MM.1S (cell line): ENCODE measurements around the gene GUCA2A.

Experiments
- DNase-seq: peaks from one replicate; pipeline ENCODE4 v3.0.0-alpha.2; 2015
- H2AFZ ChIP-seq: fragments of 300-600 bp; sonication (generic); 2 replicates; pipeline ENCODE4 v1.6.0; 2016; ENCODE audit warnings: antibody characterized with exemption, low read length
- H3F3A ChIP-seq: fragments of 300-600 bp; sonication (generic); 2 replicates; pipeline ENCODE4 v1.6.1; 2016; ENCODE audit warnings: mild to moderate bottlenecking, antibody characterized with exemption, low read length, moderate library complexity, mixed read lengths; ENCODE audit not compliant: insufficient read depth
- H3K27ac ChIP-seq: fragments of 300-600 bp; sonication (generic); 2 replicates; pipeline ENCODE4 v1.5.1; 2016; ENCODE audit warnings: mild to moderate bottlenecking, low read length
- H3K27me3 ChIP-seq: fragments of 300-600 bp; sonication (generic); replicated peaks from 2 replicates; pipeline ENCODE4 v1.6.0; 2016; ENCODE audit warnings: low read length; ENCODE audit not compliant: insufficient read depth
- H3K36me3 ChIP-seq: fragments of 300-600 bp; sonication (generic); replicated peaks from 2 replicates; pipeline ENCODE4 v1.6.1; 2016; ENCODE audit warnings: mild to moderate bottlenecking, low read length, mixed read lengths; ENCODE audit not compliant: insufficient read depth
- H3K4me1 ChIP-seq: fragments of 300-600 bp; sonication (generic); 2 replicates; pipeline ENCODE4 v1.6.1; 2016; ENCODE audit warnings: low read length, mixed read lengths
- H3K4me2 ChIP-seq: fragments of 300-600 bp; sonication (generic); 2 replicates; pipeline ENCODE4 v1.6.0; 2016; ENCODE audit warnings: low read depth, low read length
- H3K4me3 ChIP-seq: fragments of 300-600 bp; sonication (generic); 2 replicates; pipeline ENCODE4 v1.5.1; 2016; ENCODE audit warnings: low read length, mixed read lengths
- H3K79me2 ChIP-seq: fragments of 300-600 bp; sonication (generic); 2 replicates; pipeline ENCODE4 v1.6.1; 2016; ENCODE audit warnings: mixed run types, low read length, mixed read lengths
- H3K9ac ChIP-seq: fragments of 300-600 bp; sonication (generic); 2 replicates; pipeline ENCODE4 v1.6.1; 2016; ENCODE audit warnings: low read length, mixed read lengths
- H3K9me2 ChIP-seq: fragments of 300-600 bp; sonication (generic); replicated peaks from 2 replicates; pipeline ENCODE4 v1.6.1; 2016; ENCODE audit warnings: mild to moderate bottlenecking, low read length, mixed read lengths; ENCODE audit not compliant: insufficient read depth
- H3K9me3 ChIP-seq: fragments of 300-600 bp; sonication (generic); replicated peaks from 2 replicates; pipeline ENCODE4 v1.6.1; 2016; ENCODE audit warnings: mild to moderate bottlenecking, low read length, mixed read lengths; ENCODE audit not compliant: insufficient read depth
- H4K20me1 ChIP-seq: fragments of 300-600 bp; sonication (generic); 2 replicates; pipeline ENCODE4 v1.6.1; 2016; ENCODE audit warnings: mild to moderate bottlenecking, low read length, moderate library complexity, mixed read lengths; ENCODE audit not compliant: insufficient read depth
- CTCF ChIP-seq: fragments of 300-600 bp; sonication (generic); IDR thresholded peaks from 2 replicates; pipeline ENCODE4 v1.5.1; 2016; ENCODE audit warnings: antibody characterized with exemption, low read length, mixed read lengths
- EZH2 ChIP-seq: fragments of 300-600 bp; sonication (generic); optimal IDR thresholded peaks from 2 replicates; pipeline ENCODE3; 2017; ENCODE audit warnings: low read depth, mild to moderate bottlenecking, antibody characterized with exemption, low read length, mixed read lengths
- EZH2phosphoT487 ChIP-seq: fragments of 300-600 bp; sonication (generic); IDR thresholded peaks from 2 replicates; pipeline ENCODE4 v1.6.1; 2018; ENCODE audit warnings: antibody characterized with exemption, low read length

The GUCA2A gene

GRCh38 chr1:42133809-42134526, 30.6 kb downstream of the GUCA2A start:
- Histone ChIP-seq H2AFZ (no peak overlapping the region), H3K79me2 (no peaks in the 10 kb centered on the region), H3K36me3 (no peaks in the 10 kb centered on the region), H3K27me3 (no peaks in the 10 kb centered on the region), H3K9me3 (no peaks in the 10 kb centered on the region), H4K20me1 (no peaks in the 10 kb centered on the region), H3F3A (no peaks in the 10 kb centered on the region), H3K4me2 (no peak overlapping the region), H3K9me2 (no peaks in the 10 kb centered on the region), H3K27ac (no peak overlapping the region), H3K9ac (no peak overlapping the region), H3K4me3 (no peak overlapping the region), H3K4me1 (no peaks in the 10 kb centered on the region)
- DNase-seq, result no peak
- TF ChIP-seq EZH2phosphoT487 (no peak), EZH2 (no peak), CTCF (no peak)

GRCh38 chr1:42133390-42133789, 31.2 kb downstream of the GUCA2A start:
- H3K79me2 ChIP-seq, result no peaks in the 10 kb centered on the region
- no peak overlapping the region for H3K4me2 ChIP-seq
- no peak overlapping the region for H3K4me3 ChIP-seq
- DNase-seq, result no peak
- no peak overlapping the region for H2AFZ ChIP-seq
- H3K9me3 ChIP-seq, result no peaks in the 10 kb centered on the region
- no peaks in the 10 kb centered on the region for H3F3A ChIP-seq
- no peak overlapping the region for H3K9ac ChIP-seq
- no peaks in the 10 kb centered on the region for H3K27me3 ChIP-seq
- no peaks in the 10 kb centered on the region for H3K36me3 ChIP-seq
- H4K20me1 ChIP-seq, result no peaks in the 10 kb centered on the region
- no peak for TF ChIP-seq EZH2phosphoT487
- TF ChIP-seq EZH2, result no peak
- TF ChIP-seq CTCF, result no peak
- H3K4me1 ChIP-seq, result no peaks in the 10 kb centered on the region
- no peak overlapping the region for H3K27ac ChIP-seq
- H3K9me2 ChIP-seq, result no peaks in the 10 kb centered on the region

GRCh38 chr1:42130061-42130660, 34.4 kb downstream of the GUCA2A start:
- Histone ChIP-seq H3K36me3 (no peaks in the 10 kb centered on the region), H3K79me2 (no peaks in the 10 kb centered on the region), H2AFZ (no peak overlapping the region), H3K9me2 (no peaks in the 10 kb centered on the region), H3K9me3 (no peaks in the 10 kb centered on the region), H3K4me2 (no peak overlapping the region), H3K27ac (no peak overlapping the region), H3K27me3 (no peaks in the 10 kb centered on the region), H3F3A (no peaks in the 10 kb centered on the region), H3K4me3 (no peak overlapping the region), H3K9ac (no peak overlapping the region), H3K4me1 (no peaks in the 10 kb centered on the region), H4K20me1 (no peaks in the 10 kb centered on the region)
- no peak for DNase-seq
- TF ChIP-seq CTCF (no peak), EZH2 (no peak), EZH2phosphoT487 (no peak)
